ENCODE results near the gene HOXC13. TPM values are rescaled to one million over a fixed set of nuclear protein-coding genes. Genes with fewer than 3 reads are reported as not detected.

HOXC13 gene
- total RNA-seq, 1 donor from 2014 or later: not detected

DNA sequence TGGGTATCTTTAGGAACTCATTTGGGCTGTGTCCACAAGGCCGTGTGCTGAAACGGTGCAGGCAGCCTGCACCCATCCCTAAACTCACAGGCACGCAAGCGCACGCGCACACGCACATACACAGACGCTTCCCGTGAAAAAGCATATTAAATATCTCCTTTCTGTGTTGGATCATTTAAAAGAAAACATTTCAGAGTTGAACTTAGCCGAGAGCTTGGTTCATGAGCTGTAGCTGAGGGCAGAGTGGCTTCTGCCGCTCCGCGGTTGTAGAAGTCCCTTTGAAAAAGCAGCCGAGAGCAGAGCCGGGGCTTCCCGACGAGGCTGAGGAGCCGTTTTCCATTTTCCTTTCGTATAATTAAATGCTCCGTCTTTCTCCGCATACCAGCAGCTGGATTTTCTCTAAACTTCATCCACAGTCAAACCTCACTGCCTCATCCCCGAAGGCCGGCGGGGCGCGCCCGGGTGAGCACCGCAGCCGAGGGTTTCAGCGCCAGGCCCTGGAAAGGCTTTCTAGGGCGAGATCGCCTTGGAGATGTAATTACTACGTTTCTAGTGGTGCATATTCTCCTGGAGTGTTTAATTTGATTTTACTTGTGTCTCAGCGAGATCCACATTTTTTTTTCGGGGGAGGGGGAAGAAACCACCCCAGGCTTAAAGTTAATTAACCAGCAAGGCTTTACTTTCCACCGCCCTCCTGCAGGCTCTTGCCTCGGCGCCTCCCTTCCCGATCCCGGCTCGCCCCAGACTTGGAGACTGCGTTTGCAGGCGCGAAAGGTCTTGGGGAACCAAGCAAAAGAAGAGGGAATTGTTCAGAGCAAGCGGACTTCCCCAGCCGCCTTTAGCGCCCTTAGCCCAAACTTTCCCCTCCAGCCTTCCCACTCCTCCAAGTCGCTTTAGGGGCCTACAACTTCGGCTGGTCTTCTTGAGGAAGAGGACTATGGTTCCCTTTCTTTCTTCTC, 3.0 kb upstream of the HOXC13 start:
- DNase-seq (ENCODE audit: low spot score): no peak
- Mint-ChIP-seq H3K36me3 (ENCODE audit: low read depth) (no peaks in the 10 kb centered on the region), H3K9me3 (ENCODE audit: low read depth) (no peaks in the 10 kb centered on the region), H3K27me3 (ENCODE audit: low read depth) (peaks cover 86% of the 10 kb centered on the region), H3K4me3 (ENCODE audit: unreplicated experiment) (peak overlapping the region; percentile 52), H3K27ac (ENCODE audit: unreplicated experiment) (no peak overlapping the region), H3K4me1 (ENCODE audit: low read depth) (peaks cover 6% of the 10 kb centered on the region)
- TF ChIP-seq, protein P1, sequence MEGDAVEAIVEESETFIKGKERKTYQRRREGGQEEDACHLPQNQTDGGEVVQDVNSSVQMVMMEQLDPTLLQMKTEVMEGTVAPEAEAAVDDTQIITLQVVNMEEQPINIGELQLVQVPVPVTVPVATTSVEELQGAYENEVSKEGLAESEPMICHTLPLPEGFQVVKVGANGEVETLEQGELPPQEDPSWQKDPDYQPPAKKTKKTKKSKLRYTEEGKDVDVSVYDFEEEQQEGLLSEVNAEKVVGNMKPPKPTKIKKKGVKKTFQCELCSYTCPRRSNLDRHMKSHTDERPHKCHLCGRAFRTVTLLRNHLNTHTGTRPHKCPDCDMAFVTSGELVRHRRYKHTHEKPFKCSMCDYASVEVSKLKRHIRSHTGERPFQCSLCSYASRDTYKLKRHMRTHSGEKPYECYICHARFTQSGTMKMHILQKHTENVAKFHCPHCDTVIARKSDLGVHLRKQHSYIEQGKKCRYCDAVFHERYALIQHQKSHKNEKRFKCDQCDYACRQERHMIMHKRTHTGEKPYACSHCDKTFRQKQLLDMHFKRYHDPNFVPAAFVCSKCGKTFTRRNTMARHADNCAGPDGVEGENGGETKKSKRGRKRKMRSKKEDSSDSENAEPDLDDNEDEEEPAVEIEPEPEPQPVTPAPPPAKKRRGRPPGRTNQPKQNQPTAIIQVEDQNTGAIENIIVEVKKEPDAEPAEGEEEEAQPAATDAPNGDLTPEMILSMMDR (IDR thresholded peaks at IDR 0.05): no peak

DNA sequence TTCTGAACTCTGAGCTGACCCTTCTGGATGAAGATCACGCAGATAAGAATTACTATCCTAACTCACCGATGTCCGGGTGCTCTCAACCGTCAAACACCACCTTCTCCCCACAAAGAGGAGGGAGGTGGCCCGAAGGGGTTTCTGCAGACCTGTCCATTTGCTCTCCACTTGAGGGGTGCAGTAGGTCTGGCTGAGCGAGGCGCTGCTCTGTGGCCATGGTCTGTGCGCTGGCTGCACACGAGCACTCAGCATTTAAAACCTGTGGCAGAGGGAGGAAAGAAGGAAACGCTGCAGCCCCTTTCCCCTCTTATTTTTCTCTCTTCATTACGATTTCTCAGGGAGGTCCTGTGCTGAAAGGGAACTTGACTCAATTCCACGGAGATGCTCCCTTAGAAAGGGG, 1.5 kb upstream of the HOXC13 start:
- Mint-ChIP-seq H3K27ac (ENCODE audit: unreplicated experiment) (no peak overlapping the region), H3K27me3 (ENCODE audit: low read depth) (peaks cover 88% of the 10 kb centered on the region), H3K36me3 (ENCODE audit: low read depth) (no peaks in the 10 kb centered on the region), H3K4me3 (ENCODE audit: unreplicated experiment) (no peak overlapping the region), H3K9me3 (ENCODE audit: low read depth) (no peaks in the 10 kb centered on the region), H3K4me1 (ENCODE audit: low read depth) (peaks cover 6% of the 10 kb centered on the region)
- TF ChIP-seq, protein P1 (IDR thresholded peaks at IDR 0.05): no peak
- no peak for DNase-seq (ENCODE audit: low spot score)

DNA sequence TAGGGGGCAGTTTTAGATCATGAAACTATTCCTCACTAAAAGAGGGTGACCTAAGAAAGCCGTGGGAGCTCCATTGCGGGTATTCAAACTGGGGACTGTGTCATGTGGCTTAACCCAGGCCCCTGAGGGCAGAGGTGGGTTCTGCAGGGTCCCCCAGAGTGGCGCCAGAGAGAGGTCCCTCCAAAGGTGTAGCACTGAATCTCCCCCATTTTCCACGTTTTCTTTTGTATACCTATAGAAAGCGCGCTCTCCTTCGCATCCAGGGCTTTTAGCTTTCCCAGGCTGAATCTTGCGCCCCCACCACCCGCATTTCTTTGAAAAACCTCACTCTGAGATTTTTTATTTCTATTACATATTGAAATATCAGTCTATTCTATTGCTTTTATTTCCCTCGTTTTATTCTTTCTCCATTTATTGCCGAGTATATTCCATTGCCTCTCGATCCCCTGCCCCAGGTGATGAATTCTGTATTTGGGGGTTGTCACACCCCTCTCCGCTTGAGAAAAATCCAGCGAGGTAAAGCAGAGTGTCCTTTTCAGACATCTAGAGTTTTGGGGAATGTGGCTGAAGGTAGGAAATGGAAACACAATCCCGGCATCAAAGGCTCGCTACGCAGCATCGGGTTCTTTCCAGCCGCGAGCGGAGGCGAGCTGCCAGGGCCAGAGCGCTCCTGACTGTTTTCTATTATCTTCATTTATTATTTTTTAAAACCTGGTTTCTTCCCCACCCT, 870 bp upstream of the HOXC13 start:
- Mint-ChIP-seq H3K27ac (ENCODE audit: unreplicated experiment) (no peak overlapping the region), H3K9me3 (ENCODE audit: low read depth) (no peaks in the 10 kb centered on the region), H3K4me3 (ENCODE audit: unreplicated experiment) (no peak overlapping the region), H3K36me3 (ENCODE audit: low read depth) (no peaks in the 10 kb centered on the region), H3K4me1 (ENCODE audit: low read depth) (peaks cover 6% of the 10 kb centered on the region), H3K27me3 (ENCODE audit: low read depth) (peaks cover 87% of the 10 kb centered on the region)
- TF ChIP-seq, protein P1 (IDR thresholded peaks at IDR 0.05): no peak
- no peak for DNase-seq (ENCODE audit: low spot score)

DNA sequence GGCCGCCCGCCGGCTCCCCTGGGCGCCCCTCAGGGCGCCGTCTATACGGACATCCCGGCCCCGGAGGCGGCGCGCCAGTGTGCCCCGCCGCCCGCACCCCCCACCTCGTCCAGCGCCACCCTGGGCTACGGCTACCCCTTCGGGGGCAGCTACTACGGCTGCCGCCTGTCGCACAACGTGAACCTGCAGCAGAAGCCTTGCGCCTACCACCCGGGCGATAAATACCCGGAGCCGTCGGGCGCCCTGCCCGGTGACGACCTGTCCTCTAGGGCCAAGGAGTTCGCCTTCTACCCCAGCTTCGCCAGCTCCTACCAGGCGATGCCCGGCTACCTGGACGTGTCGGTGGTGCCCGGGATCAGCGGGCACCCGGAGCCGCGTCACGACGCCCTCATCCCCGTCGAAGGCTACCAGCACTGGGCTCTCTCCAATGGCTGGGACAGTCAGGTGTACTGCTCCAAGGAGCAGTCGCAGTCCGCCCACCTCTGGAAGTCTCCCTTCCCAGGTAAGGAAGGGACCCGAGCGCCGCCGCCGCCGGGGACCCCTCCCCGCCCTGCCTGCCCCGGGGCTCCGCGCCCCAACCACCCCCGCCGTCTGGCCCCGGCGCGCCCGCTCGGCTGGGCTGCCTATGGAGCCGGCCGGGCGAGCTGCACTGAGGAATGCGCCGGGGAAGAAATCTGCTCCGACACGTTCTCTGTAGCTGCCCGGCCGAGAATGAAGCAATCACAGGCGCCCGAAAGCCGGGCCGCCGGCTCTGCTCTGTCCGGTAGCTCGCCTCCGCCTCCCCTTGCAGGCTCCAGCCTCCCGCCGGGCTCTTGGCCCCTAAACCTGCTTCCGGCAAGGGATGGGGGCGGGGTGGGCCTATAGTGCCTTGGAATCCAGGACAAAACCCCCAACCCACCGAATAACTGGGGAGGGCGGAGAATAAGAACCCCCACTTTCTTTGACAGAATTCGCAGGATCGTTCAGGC, 794 bp downstream of the HOXC13 start:
- no peak for DNase-seq (ENCODE audit: low spot score)
- H3K27ac Mint-ChIP-seq (ENCODE audit: unreplicated experiment): no peak overlapping the region
- H3K27me3 Mint-ChIP-seq (ENCODE audit: low read depth): peaks cover 85% of the 10 kb centered on the region
- H3K4me1 Mint-ChIP-seq (ENCODE audit: low read depth): peaks cover 6% of the 10 kb centered on the region
- TF ChIP-seq, protein P1 (IDR thresholded peaks at IDR 0.05): no peak
- H3K36me3 Mint-ChIP-seq (ENCODE audit: low read depth): no peaks in the 10 kb centered on the region
- no peaks in the 10 kb centered on the region for H3K9me3 Mint-ChIP-seq (ENCODE audit: low read depth)
- H3K4me3 Mint-ChIP-seq (ENCODE audit: unreplicated experiment): no peak overlapping the region

All from chondrocyte (in vitro differentiated cells).